ENCODE results near the gene SH3PXD2A. TPM values are rescaled to one million over a fixed set of nuclear protein-coding genes. Genes with fewer than 3 reads are reported as not detected.

SH3PXD2A gene
- total and polyA plus RNA-seq, 5 experiments from 2014 or later: 0.09 to 22.4 (median 0.50) TPM

DNA sequence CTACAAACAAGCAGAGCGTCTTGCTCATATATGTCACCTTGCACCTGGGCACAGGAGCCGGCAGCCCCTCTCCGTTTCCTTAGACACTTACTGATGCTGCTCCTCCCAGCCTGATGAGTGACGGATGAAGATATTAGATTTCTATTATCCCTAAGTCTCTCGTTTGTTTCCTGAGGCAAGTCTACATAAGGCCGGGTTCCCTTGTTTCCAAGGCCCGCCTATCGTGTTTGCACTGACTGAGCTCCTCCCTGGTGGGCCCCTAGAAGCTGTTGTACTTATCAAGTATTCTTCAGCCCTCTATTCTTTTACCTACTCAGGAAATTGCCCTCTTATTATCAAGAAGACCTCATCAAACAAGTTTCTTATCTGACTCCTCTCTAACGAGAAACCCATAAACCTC, 18.5 kb downstream of the SH3PXD2A start:
- peaks cover 0 to 11% (median 0%) of the 10 kb centered on the region in 9 donors for H3K9me3 Mint-ChIP-seq
- H3K27ac Mint-ChIP-seq: no peak overlapping the region
- H3K36me3 Mint-ChIP-seq: peaks cover 0 to 3% (median 0%) of the 10 kb centered on the region in 3 donors
- H3K4me3 Mint-ChIP-seq: no peak overlapping the region
- no peak for DNase-seq
- POLR2A ChIA-PET: no interaction called here
- no peaks in the 10 kb centered on the region for H3K27me3 Mint-ChIP-seq
- H3K4me1 Mint-ChIP-seq: peaks cover 0 to 2% (median 0%) of the 10 kb centered on the region in 4 donors
- ATAC-seq: no peak

DNA sequence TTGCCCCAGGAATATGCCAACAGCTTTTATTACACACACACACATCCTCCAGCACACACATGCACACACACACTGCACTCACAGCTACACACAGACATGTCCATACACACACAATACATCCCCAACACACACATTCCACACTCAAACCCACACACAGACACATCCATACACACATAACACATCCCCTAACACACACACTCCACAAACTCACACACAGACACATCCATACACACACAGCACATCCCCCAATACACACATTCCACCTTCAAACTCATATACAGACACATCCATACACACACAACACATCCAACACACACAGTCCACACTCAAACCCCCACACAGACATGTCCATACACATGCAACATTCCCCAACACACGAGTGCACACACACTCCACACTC, 19.1 kb downstream of the SH3PXD2A start:
- Mint-ChIP-seq H3K27me3 (no peaks in the 10 kb centered on the region), H3K4me1 (peaks cover 0 to 2% (median 0%) of the 10 kb centered on the region in 4 donors), H3K27ac (no peak overlapping the region), H3K4me3 (no peak overlapping the region), H3K9me3 (peaks cover 0 to 13% (median 0%) of the 10 kb centered on the region in 9 donors), H3K36me3 (peaks cover 0 to 3% (median 0%) of the 10 kb centered on the region in 3 donors)
- DNase-seq (no peak), ATAC-seq (no peak)
- POLR2A ChIA-PET: no interaction called here

DNA sequence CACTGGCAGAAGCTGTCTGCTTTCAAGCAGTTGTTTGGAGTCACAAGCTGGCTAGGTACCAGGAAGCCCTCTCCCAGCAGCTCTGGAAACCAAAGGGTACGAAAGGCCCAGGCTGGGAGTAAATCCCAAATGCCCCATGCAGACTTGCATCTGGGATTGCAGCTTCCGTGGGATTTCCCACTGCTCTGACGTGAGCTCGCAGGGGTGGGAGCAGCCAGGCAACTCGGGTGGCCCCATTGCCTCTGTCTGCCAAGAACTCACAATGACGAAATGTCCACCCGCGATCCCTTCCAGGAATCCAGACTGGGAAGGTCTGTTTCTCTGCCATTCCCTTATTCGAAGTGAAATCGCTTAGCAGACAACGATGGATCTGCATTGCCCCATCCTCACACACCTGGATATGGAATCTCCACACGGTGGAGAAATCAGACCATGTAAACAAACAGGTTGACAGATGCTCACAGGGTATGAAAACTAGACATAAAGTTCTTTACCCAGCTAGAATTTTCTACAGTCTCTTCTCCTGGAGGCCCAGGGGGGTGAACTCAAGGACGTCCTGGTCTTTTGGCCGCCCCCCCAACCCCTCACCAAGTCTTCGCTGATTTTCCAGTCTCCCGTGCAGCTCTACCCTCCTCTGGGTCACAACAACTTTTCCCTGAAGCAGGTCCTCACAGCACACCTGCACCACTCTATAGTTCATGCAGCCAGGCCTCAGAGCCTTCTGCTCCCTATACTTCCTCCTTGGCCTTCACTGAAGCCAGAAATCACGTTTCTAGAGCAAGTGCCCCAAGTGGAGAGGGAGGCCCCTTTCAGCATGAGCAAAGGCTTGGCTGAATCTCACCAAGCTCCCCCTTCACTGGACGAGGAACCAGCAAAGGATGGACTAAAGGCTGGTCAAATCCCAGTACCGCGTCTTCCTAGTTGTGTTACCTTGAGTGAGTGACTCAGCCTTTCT, 20.0 kb downstream of the SH3PXD2A start:
- H3K4me3 Mint-ChIP-seq: no peak overlapping the region
- H3K36me3 Mint-ChIP-seq: peaks cover 0 to 3% (median 0%) of the 10 kb centered on the region in 3 donors
- peaks cover 0 to 4% (median 0%) of the 10 kb centered on the region in 5 donors for H3K27me3 Mint-ChIP-seq
- peaks cover 0 to 2% (median 0%) of the 10 kb centered on the region in 4 donors for H3K4me1 Mint-ChIP-seq
- ATAC-seq (no peak), DNase-seq (no peak)
- POLR2A ChIA-PET: no interaction called here
- H3K27ac Mint-ChIP-seq: peak overlapping the region in 1 of 10 donors; percentile 25
- H3K9me3 Mint-ChIP-seq: peaks cover 0 to 13% (median 0%) of the 10 kb centered on the region in 9 donors

DNA sequence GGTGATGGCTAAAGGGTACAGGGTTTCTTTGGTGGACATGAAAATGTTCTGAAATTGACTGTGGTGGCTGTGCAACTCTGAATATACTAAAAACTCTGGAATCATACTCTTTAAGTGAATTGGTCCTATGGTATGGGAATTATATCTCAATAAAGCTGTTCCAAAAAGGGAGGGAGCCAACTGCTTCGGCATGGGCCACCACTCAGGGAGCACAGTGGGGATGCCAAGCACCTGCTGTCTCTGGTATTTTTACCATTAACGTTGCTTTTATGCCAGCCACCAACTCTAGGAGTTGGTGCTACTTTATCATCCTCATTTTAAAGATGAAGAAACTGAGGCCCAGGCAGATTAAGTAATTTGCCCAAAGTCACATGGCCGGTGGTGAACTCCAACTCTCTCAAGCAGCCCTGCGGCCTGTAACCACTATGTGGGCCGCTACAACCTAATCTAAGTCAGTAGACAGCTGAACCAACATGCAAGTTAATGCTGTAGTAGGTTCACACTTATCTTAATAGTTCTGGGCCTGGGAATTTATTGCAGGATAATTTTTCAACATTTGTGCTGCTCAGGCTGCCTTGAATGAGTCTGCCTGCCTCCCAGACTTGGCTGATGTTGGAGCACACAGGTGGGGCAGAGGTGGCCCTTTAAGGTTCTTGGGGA, 20.8 kb downstream of the SH3PXD2A start:
- ATAC-seq: no peak
- Mint-ChIP-seq H3K27ac (no peak overlapping the region), H3K9me3 (peaks cover 0 to 13% (median 0%) of the 10 kb centered on the region in 9 donors), H3K4me1 (peaks cover 0 to 2% (median 0%) of the 10 kb centered on the region in 4 donors), H3K4me3 (no peak overlapping the region), H3K36me3 (peaks cover 0 to 3% (median 0%) of the 10 kb centered on the region in 3 donors), H3K27me3 (peaks cover 0 to 7% (median 0%) of the 10 kb centered on the region in 5 donors)
- POLR2A ChIA-PET: no interaction called here
- DNase-seq: no peak

DNA sequence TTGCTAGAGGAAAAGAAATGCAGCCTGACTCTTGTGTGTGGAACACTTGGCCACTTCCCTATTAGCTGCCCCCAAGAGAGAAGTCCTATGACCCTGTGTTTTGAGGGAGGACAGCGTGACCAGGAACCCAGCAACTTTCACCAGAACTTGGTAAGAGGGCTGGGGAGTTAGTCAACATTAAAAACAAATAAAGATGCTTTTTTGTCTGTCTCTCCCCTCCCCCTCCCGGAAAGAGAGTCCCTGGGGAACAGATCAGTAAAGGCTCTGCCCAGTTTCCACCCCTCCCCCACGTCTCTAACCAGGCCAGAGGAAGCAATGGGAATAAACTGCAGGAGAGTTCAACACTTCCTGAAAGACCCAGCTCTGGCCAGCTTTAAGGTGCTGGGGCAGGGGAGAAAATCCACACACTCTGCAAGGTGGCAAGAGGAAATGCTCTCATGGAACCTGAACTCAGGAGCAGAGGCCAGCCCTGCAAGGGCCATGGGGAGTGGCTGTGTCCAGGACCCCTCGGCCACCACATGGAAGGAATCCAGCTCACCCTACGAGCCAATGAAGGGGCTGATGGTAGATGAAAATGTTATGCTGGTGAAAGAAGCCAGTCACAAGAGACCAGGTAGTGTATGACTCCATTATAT, 21.5 kb downstream of the SH3PXD2A start:
- peaks cover 0 to 7% (median 0%) of the 10 kb centered on the region in 5 donors for H3K27me3 Mint-ChIP-seq
- peaks cover 0 to 2% (median 0%) of the 10 kb centered on the region in 4 donors for H3K4me1 Mint-ChIP-seq
- peaks cover 0 to 13% (median 0%) of the 10 kb centered on the region in 9 donors for H3K9me3 Mint-ChIP-seq
- H3K4me3 Mint-ChIP-seq: no peak overlapping the region
- H3K36me3 Mint-ChIP-seq: peaks cover 0 to 3% (median 0%) of the 10 kb centered on the region in 3 donors
- DNase-seq (no peak), ATAC-seq (no peak)
- H3K27ac Mint-ChIP-seq: no peak overlapping the region
- POLR2A ChIA-PET: no interaction called here

DNA sequence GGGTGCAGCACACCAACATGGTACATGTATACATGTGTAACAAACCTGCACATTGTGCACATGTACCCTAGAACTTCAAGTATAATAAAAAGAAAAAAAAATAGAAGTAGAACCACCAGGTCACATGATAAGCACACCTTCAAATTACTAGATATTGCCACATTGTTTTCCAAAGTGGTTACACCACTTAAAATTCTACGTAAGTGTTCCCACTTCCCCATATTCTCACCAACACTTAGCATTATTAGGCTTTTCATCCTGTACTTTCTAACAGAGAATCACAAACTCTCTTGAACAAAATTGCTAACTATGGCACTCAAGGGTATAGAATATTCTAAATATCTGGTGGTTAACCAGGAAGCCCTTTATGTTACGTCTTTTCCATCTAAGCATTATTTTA, 22.6 kb downstream of the SH3PXD2A start:
- DNase-seq (no peak), ATAC-seq (no peak)
- Mint-ChIP-seq H3K9me3 (peaks cover 0 to 13% (median 0%) of the 10 kb centered on the region in 9 donors), H3K27ac (no peak overlapping the region), H3K27me3 (peaks cover 0 to 7% (median 0%) of the 10 kb centered on the region in 5 donors), H3K4me3 (no peak overlapping the region), H3K4me1 (peaks cover 0 to 2% (median 0%) of the 10 kb centered on the region in 4 donors), H3K36me3 (peaks cover 0 to 3% (median 0%) of the 10 kb centered on the region in 3 donors)
- POLR2A ChIA-PET: no interaction called here

DNA sequence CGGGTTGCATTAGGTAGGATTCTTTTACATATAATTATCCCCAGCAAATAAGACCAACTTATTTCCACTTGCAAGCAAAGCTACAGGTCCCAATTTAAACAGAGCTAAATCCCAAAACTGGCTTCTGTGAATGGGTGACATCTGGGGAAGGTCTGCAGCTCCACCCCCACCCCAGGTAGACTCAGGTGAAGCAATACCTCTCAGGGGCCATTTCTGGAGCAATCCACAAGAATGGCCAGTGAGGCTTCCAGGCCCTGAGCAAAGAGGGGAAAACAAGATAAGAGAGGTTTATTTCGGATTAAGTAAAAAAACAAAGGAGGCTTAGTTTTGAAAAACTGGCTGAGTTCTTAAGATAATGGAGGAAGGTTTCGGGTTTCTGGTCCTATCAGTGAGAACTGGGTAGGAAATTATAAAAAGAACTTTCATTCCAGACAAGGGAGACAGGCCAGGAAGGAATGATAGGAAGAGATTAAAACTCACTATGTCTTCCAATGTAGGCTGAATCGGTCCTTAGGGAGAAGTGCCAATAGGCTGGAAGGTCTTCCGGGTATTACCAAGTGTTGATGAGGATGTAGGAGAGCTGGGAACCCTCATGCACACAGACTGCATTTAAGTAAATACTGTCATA, 25.4 kb downstream of the SH3PXD2A start:
- H3K27ac Mint-ChIP-seq: no peak overlapping the region
- peaks cover 0 to 3% (median 0%) of the 10 kb centered on the region in 3 donors for H3K36me3 Mint-ChIP-seq
- no peaks in the 10 kb centered on the region for H3K4me1 Mint-ChIP-seq
- ATAC-seq: no peak
- POLR2A ChIA-PET: no interaction called here
- H3K4me3 Mint-ChIP-seq: no peak overlapping the region
- peaks cover 0 to 13% (median 0%) of the 10 kb centered on the region in 9 donors for H3K9me3 Mint-ChIP-seq
- DNase-seq: no peak
- H3K27me3 Mint-ChIP-seq: peaks cover 0 to 7% (median 2%) of the 10 kb centered on the region in 5 donors

DNA sequence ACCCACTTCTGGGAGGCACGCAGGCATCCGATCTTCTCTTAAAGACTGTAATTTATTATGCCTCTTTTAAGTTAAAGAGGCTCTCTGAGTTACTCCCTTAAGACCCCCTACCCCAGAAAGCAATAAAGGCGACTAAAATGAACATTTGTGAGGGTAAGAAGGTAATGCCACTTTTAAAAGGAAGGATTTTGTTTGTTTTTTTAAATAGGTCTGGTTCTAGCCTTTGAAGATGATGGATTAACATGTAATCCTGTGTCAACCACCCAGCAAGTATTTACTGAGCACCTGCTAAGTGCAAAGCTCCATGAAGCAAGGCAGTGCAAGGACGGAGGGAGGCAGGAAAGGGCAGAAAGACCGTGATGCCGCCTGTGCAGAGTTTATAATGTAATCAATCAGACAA, 26.1 kb downstream of the SH3PXD2A start:
- Mint-ChIP-seq H3K27ac (no peak overlapping the region), H3K4me3 (no peak overlapping the region), H3K27me3 (peaks cover 0 to 7% (median 6%) of the 10 kb centered on the region in 5 donors), H3K9me3 (peaks cover 0 to 13% (median 0%) of the 10 kb centered on the region in 9 donors), H3K36me3 (peaks cover 0 to 3% (median 0%) of the 10 kb centered on the region in 3 donors), H3K4me1 (peaks cover 0 to 2% (median 0%) of the 10 kb centered on the region in 4 donors)
- POLR2A ChIA-PET: no interaction called here
- DNase-seq (no peak), ATAC-seq (no peak)

DNA sequence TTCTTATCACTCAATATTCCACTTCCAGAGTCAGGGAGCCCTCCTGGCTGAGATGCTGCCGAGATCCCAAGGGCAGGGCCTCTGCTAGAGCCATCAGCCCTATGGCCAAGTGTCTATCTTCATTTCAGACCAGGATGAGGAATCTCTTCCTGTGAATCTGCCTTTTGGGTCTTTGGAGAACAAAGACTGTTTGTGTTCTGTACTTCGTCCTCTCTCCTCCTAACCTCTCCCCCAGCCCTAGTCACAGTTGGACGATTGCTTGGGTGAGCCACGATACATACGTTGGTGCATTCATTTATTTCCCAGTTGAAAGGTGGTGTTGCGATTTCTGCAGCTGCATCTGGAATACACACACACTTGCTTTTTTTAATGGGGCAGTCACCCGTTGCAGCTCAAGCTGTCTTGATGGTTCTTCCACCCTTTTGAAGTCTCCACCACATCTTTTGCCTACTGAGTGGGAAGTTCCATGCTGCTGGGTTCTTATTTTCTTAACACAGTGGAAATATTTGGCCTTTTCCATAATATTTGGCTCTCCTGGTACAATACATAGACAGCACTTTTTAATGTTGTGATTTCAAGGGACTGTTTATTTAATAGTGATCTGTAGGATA, 26.7 kb downstream of the SH3PXD2A start:
- POLR2A ChIA-PET: no interaction called here
- H3K36me3 Mint-ChIP-seq: peaks cover 0 to 3% (median 0%) of the 10 kb centered on the region in 3 donors
- H3K27ac Mint-ChIP-seq: no peak overlapping the region
- H3K27me3 Mint-ChIP-seq: peaks cover 0 to 7% (median 7%) of the 10 kb centered on the region in 5 donors
- H3K9me3 Mint-ChIP-seq: peaks cover 0 to 13% (median 0%) of the 10 kb centered on the region in 9 donors
- ATAC-seq: no peak
- H3K4me3 Mint-ChIP-seq: no peak overlapping the region
- peaks cover 0 to 2% (median 0%) of the 10 kb centered on the region in 4 donors for H3K4me1 Mint-ChIP-seq
- DNase-seq: no peak

DNA sequence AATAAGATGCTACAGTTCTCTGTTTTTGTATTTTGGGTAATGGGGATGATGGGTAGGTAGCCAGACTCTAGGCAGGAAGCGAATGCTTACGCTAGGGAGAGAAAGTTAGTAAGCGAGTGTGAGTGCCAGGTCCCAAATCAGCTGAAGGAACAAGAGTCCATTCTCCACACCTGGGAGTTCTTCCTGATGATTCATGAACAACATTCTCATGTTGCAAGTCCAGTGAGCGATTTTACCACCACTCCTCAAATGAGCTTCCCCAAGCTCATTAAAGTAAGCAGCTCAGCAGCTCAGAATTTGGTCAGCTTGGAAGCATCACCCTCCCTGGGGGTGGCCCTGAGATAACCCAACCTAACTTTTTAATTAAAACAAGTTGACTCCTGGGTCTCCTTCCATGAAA, 27.3 kb downstream of the SH3PXD2A start:
- POLR2A ChIA-PET: no interaction called here

DNA sequence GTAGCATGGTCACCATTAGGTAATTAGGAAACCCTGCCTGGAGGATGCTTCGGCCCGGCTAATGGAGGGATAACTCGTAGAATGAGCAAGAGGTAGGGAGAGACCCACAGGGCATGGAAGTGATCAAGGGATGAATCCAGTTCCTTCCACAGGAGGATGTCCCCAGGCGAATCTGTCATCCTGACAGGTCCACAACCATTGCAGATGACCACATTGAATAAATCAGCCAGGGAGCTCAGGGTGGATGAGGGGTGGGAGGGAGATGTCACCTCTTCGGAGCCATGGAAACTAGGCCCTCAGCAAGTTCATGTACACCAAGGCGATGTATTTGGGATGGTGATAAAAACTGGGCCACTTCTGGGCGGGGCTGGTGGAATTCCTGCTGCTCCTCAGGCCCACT, 28.5 kb downstream of the SH3PXD2A start:
- no peaks in the 10 kb centered on the region for H3K36me3 Mint-ChIP-seq
- peaks cover 0 to 2% (median 0%) of the 10 kb centered on the region in 4 donors for H3K4me1 Mint-ChIP-seq
- peak overlapping the region in 1 of 10 donors; percentile 21 for H3K27ac Mint-ChIP-seq
- ATAC-seq: no peak
- H3K4me3 Mint-ChIP-seq: no peak overlapping the region
- peaks cover 0 to 4% (median 0%) of the 10 kb centered on the region in 9 donors for H3K9me3 Mint-ChIP-seq
- POLR2A ChIA-PET: no interaction called here
- H3K27me3 Mint-ChIP-seq: peaks cover 0 to 11% (median 8%) of the 10 kb centered on the region in 5 donors
- no peak for DNase-seq

More for the DNA sequence above, 27.3 kb downstream of the SH3PXD2A start:
- Mint-ChIP-seq H3K27me3 (peaks cover 0 to 11% (median 8%) of the 10 kb centered on the region in 5 donors), H3K36me3 (peaks cover 0 to 2% (median 0%) of the 10 kb centered on the region in 3 donors), H3K9me3 (peaks cover 0 to 11% (median 0%) of the 10 kb centered on the region in 9 donors), H3K4me3 (no peak overlapping the region), H3K4me1 (peaks cover 0 to 2% (median 0%) of the 10 kb centered on the region in 4 donors), H3K27ac (no peak overlapping the region)
- DNase-seq: no peak
- no peak for ATAC-seq

DNA sequence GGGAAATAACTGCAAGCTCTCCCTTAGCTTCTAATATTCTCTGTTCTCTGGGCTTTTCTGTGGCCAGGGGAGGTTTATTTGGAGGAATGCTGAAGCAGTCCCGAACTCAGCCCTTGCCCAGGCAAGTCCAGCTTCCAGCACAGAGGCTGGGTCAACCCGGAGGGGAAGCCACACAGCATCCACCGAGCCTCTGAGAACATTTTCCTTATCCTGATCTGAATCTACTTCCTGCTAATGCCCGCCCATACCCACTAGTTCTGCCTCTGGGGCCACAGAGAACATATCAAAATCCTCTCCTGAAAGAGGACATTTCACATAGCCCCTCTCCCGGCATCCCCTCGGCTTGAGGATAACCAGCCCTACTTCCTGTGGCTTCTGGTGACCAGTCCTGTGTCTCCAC, 31.1 kb downstream of the SH3PXD2A start:
- Mint-ChIP-seq H3K36me3 (no peaks in the 10 kb centered on the region), H3K9me3 (no peaks in the 10 kb centered on the region), H3K27me3 (peaks cover 5 to 27% (median 8%) of the 10 kb centered on the region in 5 donors), H3K4me3 (no peak overlapping the region), H3K4me1 (peaks cover 0 to 2% (median 0%) of the 10 kb centered on the region in 4 donors), H3K27ac (peak overlapping the region in 3 of 10 donors; percentile 18 to 63 (median 44))
- ATAC-seq (no peak), DNase-seq (no peak)
- POLR2A ChIA-PET: no interaction called here

All from naive thymus-derived CD8-positive, alpha-beta T cell (primary cell).